Muscle of leg (tissue), 11 donors: ENCODE data around the gene TRAF1. TPM values are rescaled to one million over a fixed set of nuclear protein-coding genes. Genes with fewer than 3 reads are reported as not detected.

ENCODE experiments used
- DNase-seq: peaks from one replicate; pipeline ENCODE4 v3.0.0; 2013
- H3K27ac ChIP-seq: one replicate; pipeline ENCODE4 v1.5.1; 2013; ENCODE audit warnings: mild to moderate bottlenecking, low read length, control low read depth
- H3K27me3 ChIP-seq: one replicate; pipeline ENCODE4 v1.6.1; 2013; ENCODE audit warnings: low read length; ENCODE audit not compliant: control insufficient read depth, insufficient read depth
- H3K36me3 ChIP-seq: one replicate; pipeline ENCODE4 v1.6.1; 2013; ENCODE audit warnings: low read length; ENCODE audit not compliant: control insufficient read depth, insufficient read depth
- H3K4me1 ChIP-seq: one replicate; pipeline ENCODE4 v1.6.1; 2013; ENCODE audit warnings: low read length; ENCODE audit not compliant: control insufficient read depth, insufficient read depth
- H3K4me3 ChIP-seq: one replicate; pipeline ENCODE4 v1.5.1; 2013; ENCODE audit warnings: low read length, control low read depth
- H3K9me3 ChIP-seq: replicated peaks from 2 replicates; pipeline ENCODE4 v1.6.1; 2013; ENCODE audit warnings: low read depth, low read length; ENCODE audit not compliant: control insufficient read depth
- WGBS: methylation state at CpG from one replicate; pipeline ENCODE4 v1.1.5; 2013; ENCODE audit warnings: missing lambda C conversion rate; ENCODE audit not compliant: insufficient coverage; 5-methylcytosine and 5-hydroxymethylcytosine counted together
- polyA plus RNA-seq, 8 donors: library from polyadenylated mRNA; unstranded; fragments of 120-200 nt; gene quantifications; one replicate each; pipeline versions ENCODE4 v1.2.1 to v1.2.3, GENCODE V29; 2013; ENCODE audit warnings: inconsistent platforms in 1 of 8, low replicate concordance in 1 of 8; ENCODE audit not compliant: insufficient read length in 8 of 8, insufficient read depth in 1 of 8
- total RNA-seq: library from RNA; stranded (reverse); fragments of 120-200 nt; gene quantifications from one replicate; pipeline ENCODE4 v1.2.4, GENCODE V29; 2013

The TRAF1 gene
- total and polyA plus RNA-seq, 9 donors: 3.1 to 5.2 (median 3.5) TPM

DNA sequence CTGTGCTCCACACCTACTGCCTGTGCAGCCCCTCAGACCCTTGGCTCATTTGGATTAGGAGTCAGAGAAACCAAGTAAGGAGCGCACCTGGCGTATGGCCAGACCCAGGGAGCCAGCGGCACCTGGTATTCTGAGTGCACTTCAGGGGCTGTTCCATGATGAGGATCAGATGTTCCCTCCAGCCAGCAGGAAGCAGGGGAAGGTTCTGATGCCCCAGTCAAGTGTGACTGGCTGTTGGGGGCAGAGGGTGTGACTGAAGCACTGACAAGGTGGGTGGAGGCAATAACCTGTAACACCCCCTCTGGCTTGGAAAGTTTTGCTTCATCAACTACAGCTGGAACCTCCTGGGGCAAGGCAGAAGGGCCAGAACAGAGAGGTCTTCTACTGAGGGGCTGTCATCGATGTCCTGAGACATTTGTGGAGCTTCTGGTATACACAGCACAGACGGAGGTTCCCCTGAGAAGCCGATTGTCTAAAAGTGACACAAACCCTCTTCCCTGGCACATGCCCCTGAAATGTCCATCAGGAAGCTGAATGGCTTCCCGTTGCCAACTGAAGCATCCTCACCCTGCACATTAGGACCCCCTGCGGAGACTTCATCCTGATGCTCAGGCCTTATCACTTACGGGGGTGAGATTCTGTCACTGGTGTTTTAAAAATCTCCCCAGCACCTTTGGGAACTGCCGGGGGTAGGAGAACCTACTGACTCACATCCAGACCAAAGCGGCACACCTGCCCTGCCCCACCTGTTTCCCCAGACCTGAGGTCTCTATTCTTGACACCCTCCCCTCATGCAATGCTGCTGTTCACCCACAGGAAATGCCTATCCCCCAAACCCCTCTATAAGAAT, 21.1 kb downstream of the TRAF1 start:
- no peaks in the 10 kb centered on the region for H3K4me1 ChIP-seq
- WGBS: 73% methylated on average over 9 of the region's 11 CpGs
- peaks cover 7% of the 10 kb centered on the region for H3K36me3 ChIP-seq
- no peaks in the 10 kb centered on the region for H3K9me3 ChIP-seq
- H3K27ac ChIP-seq: no peak overlapping the region
- H3K4me3 ChIP-seq: no peak overlapping the region
- DNase-seq: no peak
- no peaks in the 10 kb centered on the region for H3K27me3 ChIP-seq

GRCh38 chr9:120904978-120905301, 21.7 kb downstream of the TRAF1 start:
- no peak overlapping the region for H3K27ac ChIP-seq
- peaks cover 6% of the 10 kb centered on the region for H3K36me3 ChIP-seq
- H3K4me1 ChIP-seq: no peaks in the 10 kb centered on the region
- H3K4me3 ChIP-seq: no peak overlapping the region
- no peak for DNase-seq
- no peaks in the 10 kb centered on the region for H3K9me3 ChIP-seq
- WGBS: 96% methylated on average over 11 of the region's 11 CpGs
- H3K27me3 ChIP-seq: no peaks in the 10 kb centered on the region

DNA sequence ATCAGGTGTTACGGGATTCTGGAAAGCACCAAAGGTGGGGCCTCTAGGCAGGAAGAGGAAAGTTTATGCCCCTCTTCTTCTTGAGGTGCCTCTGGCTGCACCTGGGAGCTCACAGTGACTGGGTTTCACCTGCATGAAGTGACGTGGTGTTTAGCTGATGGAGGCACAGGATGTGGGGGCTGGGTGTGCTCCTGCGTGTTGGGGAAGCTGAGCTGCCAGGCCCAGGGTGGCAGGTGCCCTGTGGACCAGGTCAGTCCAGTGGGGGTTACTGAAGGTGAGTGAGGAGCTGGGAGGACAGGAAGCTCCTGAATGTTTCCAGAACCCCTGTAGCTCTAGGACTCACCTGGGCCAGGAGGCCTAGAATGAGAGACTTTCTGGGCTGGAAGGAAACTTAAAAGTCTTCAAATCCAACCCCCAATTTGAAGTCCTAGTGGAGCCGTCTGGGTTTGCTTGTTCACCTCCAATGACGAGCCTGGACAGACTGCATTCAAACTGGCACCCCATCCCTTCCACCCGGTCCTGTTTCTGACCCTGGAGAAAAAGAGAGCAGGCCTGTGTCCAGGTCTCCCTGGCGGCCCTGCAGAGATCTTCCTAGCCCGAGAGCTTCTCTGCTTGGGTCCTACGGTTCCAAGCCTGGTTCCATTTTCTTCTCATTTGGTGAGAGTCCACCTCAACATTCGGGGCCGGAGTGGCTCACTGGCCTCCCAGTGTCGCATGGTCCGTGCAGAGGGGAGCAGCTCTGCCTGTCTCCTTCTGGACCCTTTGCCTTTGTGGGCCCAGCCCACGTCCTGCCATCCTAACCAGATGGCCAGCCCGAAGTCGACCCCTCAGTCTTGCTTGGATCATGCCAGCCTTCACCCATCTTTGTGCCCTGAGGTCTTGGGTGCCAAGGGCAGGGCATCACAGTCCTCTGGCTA, 22.3 kb downstream of the TRAF1 start:
- H3K4me1 ChIP-seq: no peaks in the 10 kb centered on the region
- H3K9me3 ChIP-seq: no peaks in the 10 kb centered on the region
- DNase-seq: no peak
- 90% methylated on average over 16 of the region's 16 CpGs for WGBS
- peaks cover 3% of the 10 kb centered on the region for H3K36me3 ChIP-seq
- H3K27ac ChIP-seq: no peak overlapping the region
- no peak overlapping the region for H3K4me3 ChIP-seq
- H3K27me3 ChIP-seq: no peaks in the 10 kb centered on the region

- DNase-seq: no peak
- H3K27ac ChIP-seq: no peak overlapping the region
Observed at GRCh38 chr9:120902569-120903535, 23.7 kb downstream of the TRAF1 start.

DNA sequence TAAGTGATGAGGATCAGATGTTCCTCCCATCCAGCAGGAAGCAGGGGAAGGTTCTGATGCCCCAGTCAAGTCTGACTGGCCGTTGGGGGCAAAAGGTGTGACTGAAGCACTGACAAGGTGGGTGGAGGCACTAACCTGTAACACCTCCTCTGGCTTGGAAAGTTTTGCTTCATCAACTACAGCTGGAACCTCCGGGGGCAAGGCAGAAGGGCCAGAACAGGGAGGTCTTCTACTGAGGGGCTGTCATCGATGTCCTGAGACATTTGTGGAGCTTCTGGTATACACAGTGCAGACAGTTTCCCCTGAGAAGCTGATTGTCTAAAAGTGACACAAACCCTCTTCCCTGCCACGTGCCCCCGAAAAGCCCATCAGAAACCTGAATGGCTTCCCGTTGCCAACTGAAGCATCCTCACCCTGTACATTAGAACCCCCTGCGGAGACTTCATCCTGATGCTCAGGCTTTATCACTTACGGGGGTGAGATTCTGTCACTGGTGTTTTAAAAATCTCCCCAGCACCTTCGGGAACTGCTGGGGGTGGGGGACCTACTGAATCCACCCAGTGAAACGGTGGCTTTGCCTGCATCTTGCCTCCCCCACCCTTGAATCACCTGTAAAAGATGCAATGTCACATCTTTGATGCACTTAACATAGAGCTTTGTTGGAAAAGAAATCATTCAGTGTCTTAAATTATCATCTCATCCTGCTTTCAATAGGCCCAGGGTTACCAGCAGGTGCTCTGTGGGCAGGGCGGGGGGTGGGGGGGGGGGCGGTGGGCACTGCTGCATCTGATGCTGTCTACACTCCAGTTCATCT, 24.6 kb downstream of the TRAF1 start:
- H3K4me3 ChIP-seq: no peak overlapping the region
- peaks cover 3% of the 10 kb centered on the region for H3K36me3 ChIP-seq
- no peaks in the 10 kb centered on the region for H3K9me3 ChIP-seq
- 67% methylated on average over 8 of the region's 12 CpGs for WGBS
- H3K27me3 ChIP-seq: no peaks in the 10 kb centered on the region
- peaks cover 6% of the 10 kb centered on the region for H3K4me1 ChIP-seq
- H3K27ac ChIP-seq: no peak overlapping the region
- no peak for DNase-seq

More at GRCh38 chr9:120902569-120903535, 23.7 kb downstream of the TRAF1 start:
- H3K4me1 ChIP-seq: no peaks in the 10 kb centered on the region
- no peaks in the 10 kb centered on the region for H3K9me3 ChIP-seq
- H3K27me3 ChIP-seq: no peaks in the 10 kb centered on the region
- WGBS: 58% methylated on average over 10 of the region's 14 CpGs
- H3K36me3 ChIP-seq: peaks cover 3% of the 10 kb centered on the region
- H3K4me3 ChIP-seq: no peak overlapping the region

DNA sequence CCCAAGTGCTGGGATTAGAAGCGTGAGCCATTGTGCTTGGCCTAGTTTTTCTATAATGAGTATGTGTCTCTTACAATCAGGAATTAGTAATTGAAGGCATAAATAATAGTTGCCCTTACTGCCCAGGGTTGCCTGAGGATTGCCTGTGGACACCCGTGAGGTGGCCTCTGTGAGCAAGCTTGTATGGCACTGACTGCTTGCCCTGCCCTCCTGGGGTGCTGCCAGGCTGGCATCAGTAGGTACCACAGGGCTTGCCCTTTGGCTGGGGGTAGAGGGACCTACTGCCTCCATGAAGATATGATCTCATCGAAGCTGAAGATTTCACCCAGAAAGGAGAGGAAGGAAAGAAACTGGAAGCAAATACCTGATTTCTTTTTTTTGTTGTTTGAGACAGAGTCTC, 25.8 kb downstream of the TRAF1 start:
- Histone ChIP-seq H3K27ac (no peak overlapping the region), H3K9me3 (no peaks in the 10 kb centered on the region), H3K36me3 (peaks cover 3% of the 10 kb centered on the region), H3K27me3 (no peaks in the 10 kb centered on the region), H3K4me3 (no peak overlapping the region), H3K4me1 (peaks cover 10% of the 10 kb centered on the region)
- no peak for DNase-seq
- 66% methylated on average over 2 of the region's 3 CpGs for whole genome bisulfite sequencing

DNA sequence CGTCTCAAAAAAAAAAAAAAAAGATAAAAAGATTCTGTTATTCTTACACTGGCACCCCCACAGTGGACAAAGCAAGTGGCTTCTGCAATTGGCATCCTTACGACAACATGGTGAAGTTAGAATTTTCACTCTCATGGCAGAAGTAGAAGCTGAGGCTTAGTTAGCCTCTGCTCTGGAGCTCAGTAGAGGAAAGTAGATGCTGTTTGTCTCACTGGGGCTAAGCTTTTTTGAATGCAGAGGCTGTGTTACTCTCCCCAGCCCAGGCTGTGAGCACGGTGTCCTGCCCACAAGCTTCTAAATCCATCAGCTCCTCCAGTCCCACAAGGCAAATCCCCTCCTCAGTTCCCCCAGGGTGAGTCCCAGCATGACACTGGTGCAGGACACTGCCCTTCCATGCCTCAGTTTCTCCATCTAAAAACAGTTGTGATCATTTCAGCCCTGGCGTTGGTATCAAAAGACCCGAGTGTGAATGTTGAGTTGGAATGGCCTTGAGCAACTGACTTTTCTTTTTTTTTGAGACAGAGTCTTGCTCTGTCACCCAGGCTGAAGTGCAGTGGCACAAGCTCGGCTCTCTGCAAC, 27.0 kb downstream of the TRAF1 start:
- Histone ChIP-seq H3K36me3 (peaks cover 3% of the 10 kb centered on the region), H3K4me1 (peaks cover 13% of the 10 kb centered on the region), H3K9me3 (no peaks in the 10 kb centered on the region), H3K27me3 (no peaks in the 10 kb centered on the region), H3K27ac (no peak overlapping the region), H3K4me3 (no peak overlapping the region)
- WGBS: 92% methylated on average over 2 of the region's 6 CpGs
- DNase-seq: no peak

- no peaks in the 10 kb centered on the region for H3K9me3 ChIP-seq
- H3K36me3 ChIP-seq: no peaks in the 10 kb centered on the region
- H3K4me1 ChIP-seq: peaks cover 23% of the 10 kb centered on the region
- no peak overlapping the region for H3K4me3 ChIP-seq
- no CpG with 5 or more reads among the region's 3 CpGs for WGBS
- no peak for DNase-seq
- no peaks in the 10 kb centered on the region for H3K27me3 ChIP-seq
- H3K27ac ChIP-seq: no peak overlapping the region
Observed at GRCh38 chr9:120898396-120898795, 28.2 kb downstream of the TRAF1 start.

- no peak for DNase-seq
- Histone ChIP-seq H3K4me1 (peaks cover 39% of the 10 kb centered on the region), H3K27me3 (no peaks in the 10 kb centered on the region), H3K27ac (no peak overlapping the region), H3K36me3 (no peaks in the 10 kb centered on the region), H3K9me3 (no peaks in the 10 kb centered on the region), H3K4me3 (no peak overlapping the region)
- no CpG with 5 or more reads among the region's 2 CpGs for WGBS
Observed at GRCh38 chr9:120895951-120896350, 30.6 kb downstream of the TRAF1 start.
